Measurements from ENCODE around the gene C10orf105. TPM values are rescaled to one million over a fixed set of nuclear protein-coding genes. Genes with fewer than 3 reads are reported as not detected.

Gene C10orf105
- total RNA-seq, 3 donors from 2014 or later = 0.10 TPM; not detected in 2

DNA sequence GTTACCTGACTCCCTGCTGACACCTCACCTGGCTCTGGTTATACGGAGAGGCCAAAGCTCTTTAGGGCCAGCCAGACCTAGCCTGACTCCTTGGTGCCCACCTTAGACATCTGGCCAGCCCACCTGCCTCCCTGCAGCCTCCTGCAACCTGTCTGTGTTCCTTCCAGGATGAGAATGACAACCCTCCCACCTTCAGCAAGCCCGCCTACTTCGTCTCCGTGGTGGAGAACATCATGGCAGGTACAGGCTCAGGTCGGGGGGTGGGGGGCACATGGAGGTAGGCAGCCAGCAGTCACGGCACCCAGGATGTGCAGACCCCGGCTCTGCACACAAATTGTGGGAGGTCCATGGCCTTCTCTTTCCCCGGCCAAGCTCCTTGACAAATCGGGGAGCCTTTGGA lies 32.1 kb downstream of the C10orf105 start:
- no peaks in the 10 kb centered on the region for H3K9me3 ChIP-seq
- ATAC-seq (no peak), DNase-seq (no peak)
- no peak overlapping the region for H3K4me3 ChIP-seq
- intact Hi-C loops (cut with DNase I, micrococcal nuclease) = no loop called here
- H3K4me1 ChIP-seq (ENCODE audit: low read depth) = no peaks in the 10 kb centered on the region
- H3K36me3 ChIP-seq (ENCODE audit: low read depth) = no peaks in the 10 kb centered on the region
- TF ChIP-seq, protein P1, sequence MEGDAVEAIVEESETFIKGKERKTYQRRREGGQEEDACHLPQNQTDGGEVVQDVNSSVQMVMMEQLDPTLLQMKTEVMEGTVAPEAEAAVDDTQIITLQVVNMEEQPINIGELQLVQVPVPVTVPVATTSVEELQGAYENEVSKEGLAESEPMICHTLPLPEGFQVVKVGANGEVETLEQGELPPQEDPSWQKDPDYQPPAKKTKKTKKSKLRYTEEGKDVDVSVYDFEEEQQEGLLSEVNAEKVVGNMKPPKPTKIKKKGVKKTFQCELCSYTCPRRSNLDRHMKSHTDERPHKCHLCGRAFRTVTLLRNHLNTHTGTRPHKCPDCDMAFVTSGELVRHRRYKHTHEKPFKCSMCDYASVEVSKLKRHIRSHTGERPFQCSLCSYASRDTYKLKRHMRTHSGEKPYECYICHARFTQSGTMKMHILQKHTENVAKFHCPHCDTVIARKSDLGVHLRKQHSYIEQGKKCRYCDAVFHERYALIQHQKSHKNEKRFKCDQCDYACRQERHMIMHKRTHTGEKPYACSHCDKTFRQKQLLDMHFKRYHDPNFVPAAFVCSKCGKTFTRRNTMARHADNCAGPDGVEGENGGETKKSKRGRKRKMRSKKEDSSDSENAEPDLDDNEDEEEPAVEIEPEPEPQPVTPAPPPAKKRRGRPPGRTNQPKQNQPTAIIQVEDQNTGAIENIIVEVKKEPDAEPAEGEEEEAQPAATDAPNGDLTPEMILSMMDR (IDR thresholded peaks at IDR 0.05) = no peak

- Histone ChIP-seq H3K4me3 (no peak overlapping the region), H3K36me3 (ENCODE audit: low read depth) (no peaks in the 10 kb centered on the region), H3K4me1 (ENCODE audit: low read depth) (no peaks in the 10 kb centered on the region), H3K9me3 (no peaks in the 10 kb centered on the region)
- intact Hi-C loops (cut with DNase I, micrococcal nuclease) = no loop called here
- TF ChIP-seq, protein P1 (IDR thresholded peaks at IDR 0.05) = no peak
- ATAC-seq (no peak), DNase-seq (no peak)
Measured at GRCh38 chr10:71687077-71687476, 32.5 kb downstream of the C10orf105 start.

DNA sequence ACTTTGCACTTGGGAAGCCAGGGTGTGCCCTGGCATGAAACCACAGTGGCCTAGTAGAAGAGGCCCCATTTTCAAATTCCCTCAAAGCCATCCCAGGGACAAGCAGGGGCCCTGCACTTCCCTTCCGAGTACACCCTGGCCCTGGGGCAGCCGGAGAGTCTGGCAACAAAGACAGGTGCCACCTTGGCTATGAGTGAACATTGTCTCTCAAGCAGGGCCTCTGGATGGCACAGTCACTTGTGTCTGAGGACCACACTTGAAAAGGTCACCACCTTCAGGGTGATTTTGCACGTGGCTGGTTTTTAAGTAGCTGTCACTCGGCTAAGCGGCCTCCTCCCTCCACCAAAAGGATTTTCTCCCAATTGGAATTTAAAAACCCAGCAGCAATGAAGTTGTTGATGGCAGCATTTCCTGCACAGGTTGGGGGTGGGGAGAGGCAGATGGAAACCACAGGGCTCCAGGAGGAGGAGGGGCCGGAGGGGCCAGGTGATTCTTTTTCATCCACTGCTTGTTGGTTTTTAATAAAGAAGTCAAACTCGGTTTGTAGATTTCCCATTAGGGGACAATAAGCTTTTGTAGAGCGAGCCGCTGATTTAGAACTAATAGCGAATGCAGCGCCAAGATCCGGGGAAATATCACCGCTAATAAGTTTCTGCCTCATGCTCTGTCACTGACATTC lies 33.9 kb downstream of the C10orf105 start:
- Histone ChIP-seq H3K4me1 (ENCODE audit: low read depth) (no peaks in the 10 kb centered on the region), H3K4me3 (no peak overlapping the region), H3K36me3 (ENCODE audit: low read depth) (no peaks in the 10 kb centered on the region), H3K9me3 (no peaks in the 10 kb centered on the region)
- ATAC-seq = no peak
- DNase-seq = no peak
- intact Hi-C loops (cut with DNase I, micrococcal nuclease) = no loop called here
- TF ChIP-seq, protein P1 (IDR thresholded peaks at IDR 0.05) = no peak

DNA sequence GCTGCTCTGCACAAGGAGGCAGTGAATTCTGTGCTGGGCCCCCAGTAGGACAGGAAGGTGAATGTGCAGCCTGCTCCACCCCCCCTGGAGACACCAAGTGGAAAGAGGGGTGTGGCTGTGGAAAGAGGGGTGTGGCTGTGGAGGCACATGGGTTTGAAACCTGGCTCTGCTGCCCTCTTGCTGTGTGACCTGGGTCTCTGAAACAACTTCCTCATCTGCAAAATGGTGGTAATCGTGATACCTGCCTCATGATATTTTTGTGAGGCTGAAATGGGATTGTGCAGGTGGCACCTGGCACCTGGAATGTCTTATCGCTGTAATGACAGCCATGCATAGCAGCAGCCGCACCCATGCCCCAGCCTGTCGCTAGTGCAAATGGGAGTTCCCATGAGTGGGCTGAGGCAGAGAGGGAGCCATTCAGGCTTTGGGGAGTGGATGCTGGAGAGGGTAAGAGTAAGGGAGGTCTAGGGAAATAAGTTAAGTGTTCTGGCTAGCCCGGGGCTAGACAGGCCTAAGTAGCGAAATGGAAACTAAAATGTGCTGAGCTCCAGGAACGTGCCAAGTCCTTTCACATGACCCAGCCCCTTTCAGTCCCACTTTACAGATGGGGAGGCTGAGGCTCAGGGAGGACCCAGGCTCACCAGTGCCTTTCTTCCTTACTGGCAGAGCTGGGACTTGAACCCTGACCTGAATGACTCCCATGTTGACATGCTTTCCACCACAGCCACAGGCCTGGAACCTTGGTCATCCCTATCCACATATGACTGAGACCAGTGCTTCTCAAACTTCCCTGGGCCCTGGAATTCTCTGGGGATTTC lies 35.0 kb downstream of the C10orf105 start:
- DNase-seq (peak in 1 of 3 donors; percentile 48), ATAC-seq (peak; percentile 74)
- Histone ChIP-seq H3K4me1 (ENCODE audit: low read depth) (no peaks in the 10 kb centered on the region), H3K4me3 (no peak overlapping the region), H3K36me3 (ENCODE audit: low read depth) (no peaks in the 10 kb centered on the region), H3K9me3 (no peaks in the 10 kb centered on the region)
- TF ChIP-seq, protein P1 (IDR thresholded peaks at IDR 0.05) = no peak
- intact Hi-C loops (cut with DNase I, micrococcal nuclease) = no loop called here

DNA sequence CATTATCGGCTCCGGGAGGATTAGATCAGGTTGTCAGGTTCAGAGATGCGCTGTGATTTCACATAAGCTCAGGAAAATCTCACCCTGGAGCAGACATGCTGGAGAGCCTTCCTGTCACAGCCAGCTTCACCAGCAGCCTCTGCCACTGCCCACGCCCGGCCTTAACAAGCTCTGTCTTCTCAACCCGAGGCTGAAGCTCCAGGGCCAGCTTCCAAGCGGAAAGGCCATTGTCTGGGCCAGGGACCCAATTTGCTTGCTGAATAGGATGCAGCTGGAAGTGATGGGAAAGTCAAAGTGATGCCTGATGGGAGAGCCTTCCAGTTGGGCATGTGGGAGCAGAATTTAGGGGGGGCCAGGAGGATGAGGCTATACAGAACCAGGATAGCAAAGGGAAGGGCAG lies 36.3 kb downstream of the C10orf105 start:
- TF ChIP-seq, protein P1 (IDR thresholded peaks at IDR 0.05) = no peak
- ATAC-seq = no peak

More for the DNA sequence above, 36.3 kb downstream of the C10orf105 start:
- DNase-seq = no peak
- H3K4me1 ChIP-seq (ENCODE audit: low read depth) = no peaks in the 10 kb centered on the region
- intact Hi-C loops (cut with DNase I, micrococcal nuclease) = no loop called here
- no peaks in the 10 kb centered on the region for H3K36me3 ChIP-seq (ENCODE audit: low read depth)
- no peaks in the 10 kb centered on the region for H3K9me3 ChIP-seq
- H3K4me3 ChIP-seq = no peak overlapping the region
